Keratinocyte (primary cell): ENCODE results near the gene ANAPC10. TPM values are rescaled to one million over a fixed set of nuclear protein-coding genes. Genes with fewer than 3 reads are reported as not detected.

Experiments used
- DNase-seq: peaks from one replicate; pipeline ENCODE4 v3.0.0-alpha.2; 2011; ENCODE audit warnings: low read depth, missing footprints, low spot score
- FAIRE-seq: peaks from 2 replicates; lab custom pipeline; 2011; peaks lifted over from hg19 to GRCh38; lab: Jason Lieb, UNC
- H2AFZ ChIP-seq: 2 replicates; pipeline ENCODE4 v1.6.0; 2012; ENCODE audit warnings: low read length, control low read depth, inconsistent platforms; ENCODE audit not compliant: control insufficient read depth
- H3K27ac ChIP-seq: 2 replicates; pipeline ENCODE4 v1.5.1; 2011; ENCODE audit warnings: low read length; ENCODE audit not compliant: control insufficient read depth, insufficient read depth
- H3K27me3 ChIP-seq: 3 replicates; pipeline ENCODE4 v1.6.0; 2011; ENCODE audit warnings: low read length; ENCODE audit not compliant: control insufficient read depth, insufficient read depth; ENCODE audit errors: extremely low read depth
- H3K36me3 ChIP-seq, 2 experiments: 2 replicates in 1 of 2; 3 replicates in 1 of 2; pipeline ENCODE4 v1.5.1; 2011; ENCODE audit warnings: low read length in 2 of 2, mild to moderate bottlenecking in 1 of 2; ENCODE audit not compliant: control insufficient read depth in 2 of 2, insufficient read depth in 2 of 2; ENCODE audit errors: extremely low read depth in 1 of 2
- H3K4me1 ChIP-seq: 3 replicates; pipeline ENCODE4 v1.5.1; 2011; ENCODE audit warnings: low read length; ENCODE audit not compliant: control insufficient read depth, insufficient read depth; ENCODE audit errors: extremely low read depth
- H3K4me2 ChIP-seq: 3 replicates; pipeline ENCODE4 v1.6.0; 2011; ENCODE audit warnings: low read depth, low read length; ENCODE audit not compliant: control insufficient read depth, insufficient read depth; ENCODE audit errors: extremely low read depth
- H3K4me3 ChIP-seq, 3 experiments: fragments of 200-600 bp in 1 of 3; sonication (generic) in 1 of 3; 2 replicates in 2 of 3; 3 replicates in 1 of 3; pipeline ENCODE4 v1.5.1; 2011 to 2016; ENCODE audit warnings: low read length in 3 of 3, mild to moderate bottlenecking in 3 of 3, control low read depth in 2 of 3, inconsistent platforms in 1 of 3, low read depth in 1 of 3, mixed read lengths in 1 of 3, mixed run types in 1 of 3, moderate library complexity in 1 of 3; ENCODE audit not compliant: control insufficient read depth in 2 of 3, insufficient read depth in 2 of 3; ENCODE audit errors: extremely low read depth in 1 of 3
- H3K79me2 ChIP-seq: 2 replicates; pipeline ENCODE4 v1.6.0; 2012; ENCODE audit warnings: low read length; ENCODE audit not compliant: control insufficient read depth, insufficient read depth
- H3K9ac ChIP-seq: 3 replicates; pipeline ENCODE4 v1.6.0; 2011; ENCODE audit warnings: low read length; ENCODE audit not compliant: control insufficient read depth, insufficient read depth; ENCODE audit errors: extremely low read depth
- H3K9me1 ChIP-seq: 3 replicates; pipeline ENCODE4 v1.6.0; 2011; ENCODE audit warnings: low read length; ENCODE audit not compliant: control insufficient read depth, insufficient read depth; ENCODE audit errors: extremely low read depth
- H3K9me3 ChIP-seq: 2 replicates; pipeline ENCODE4 v1.5.1; 2012; ENCODE audit warnings: low read depth, low read length; ENCODE audit not compliant: control insufficient read depth
- H4K20me1 ChIP-seq: 3 replicates; pipeline ENCODE4 v1.6.0; 2011; ENCODE audit warnings: low read length; ENCODE audit not compliant: control insufficient read depth, insufficient read depth; ENCODE audit errors: extremely low read depth
- CTCF ChIP-seq, 3 experiments: IDR thresholded peaks in 1 of 3; conservative IDR thresholded peaks in 1 of 3; optimal IDR thresholded peaks in 1 of 3; 2 replicates in 2 of 3; 3 replicates in 1 of 3; pipeline versions ENCODE3 to v1.5.1; 2011; ENCODE audit warnings: low read length in 3 of 3, mild to moderate bottlenecking in 3 of 3, moderate library complexity in 2 of 3, control low read depth in 1 of 3, inconsistent platforms in 1 of 3; ENCODE audit not compliant: insufficient read depth in 2 of 3; ENCODE audit errors: extremely low read depth in 1 of 3
- EZH2 ChIP-seq: IDR thresholded peaks from one replicate; pipeline ENCODE4 v1.6.1; 2012; ENCODE audit warnings: inconsistent platforms, mild to moderate bottlenecking, low read length, moderate library complexity
- dilution Hi-C: fragments of 300-500 bp; cut with MboI; formaldehyde crosslinking; loops from one replicate; pipeline ENCODE4 v1.7.0; 2020; ENCODE audit warnings: low sequenced_read_pairs; ENCODE audit not compliant: extremely low pct_ligation_motif_present
- polyA plus RNA-seq, 5 experiments: library from polyadenylated mRNA; depleted of rRNA in 3 of 5; stranded (reverse) in 3 of 5; stranded (forward) in 1 of 5; unstranded in 1 of 5; fragments of >200 nt; gene quantifications; 1 replicate in 1 of 5; 2 replicates in 3 of 5; 3 replicates in 1 of 5; pipeline versions ENCODE4 v1.2.1 to v1.2.3, GENCODE V29; 2011 to 2012; ENCODE audit warnings: missing spikeins in 2 of 5, low read depth in 1 of 5, low replicate concordance in 1 of 5

The ANAPC10 gene
- polyA plus RNA-seq, 1 donor (not counting 4 experiments of a cell fraction or from before 2014, with no cell fraction given): 34.3 TPM

- Histone ChIP-seq H3K9me1 (no peaks in the 10 kb centered on the region), H3K9me3 (no peaks in the 10 kb centered on the region), H3K36me3 (peaks cover 4 to 26% of the 10 kb centered on the region in 2 experiments), H3K79me2 (no peaks in the 10 kb centered on the region), H4K20me1 (no peaks in the 10 kb centered on the region), H2AFZ (no peak overlapping the region), H3K9ac (no peak overlapping the region), H3K4me2 (no peak overlapping the region), H3K27ac (no peak overlapping the region), H3K4me1 (no peaks in the 10 kb centered on the region), H3K27me3 (no peaks in the 10 kb centered on the region), H3K4me3 (no peak overlapping the region)
- dilution Hi-C loops: no loop called here
- TF ChIP-seq EZH2 (no peak), CTCF (optimal IDR thresholded peaks at IDR 0.05 in 1 of 3, IDR thresholded peaks at IDR 0.05 in 1 of 3, conservative IDR thresholded peaks at IDR 0.05 in 1 of 3; ENCODE audit: extremely low read depth in 1 of 3, insufficient read depth in 2 of 3, low read length in 3 of 3) (no peak)
- FAIRE-seq: no peak
- DNase-seq: no peak
Observed at GRCh38 chr4:145125396-145125795, 27.4 kb upstream of the ANAPC10 start.

- FAIRE-seq (no peak), DNase-seq (no peak)
- H3K36me3 ChIP-seq: peaks cover 18 to 21% of the 10 kb centered on the region in 2 experiments
- dilution Hi-C loops: no loop called here
- no peaks in the 10 kb centered on the region for H3K27me3 ChIP-seq
- H3K9me3 ChIP-seq: no peaks in the 10 kb centered on the region
- H4K20me1 ChIP-seq: no peaks in the 10 kb centered on the region
- no peaks in the 10 kb centered on the region for H3K4me1 ChIP-seq
- peaks cover 22% of the 10 kb centered on the region for H3K79me2 ChIP-seq
- TF ChIP-seq CTCF (optimal IDR thresholded peaks at IDR 0.05 in 1 of 3, IDR thresholded peaks at IDR 0.05 in 1 of 3, conservative IDR thresholded peaks at IDR 0.05 in 1 of 3; ENCODE audit: extremely low read depth in 1 of 3, insufficient read depth in 2 of 3, low read length in 3 of 3) (no peak), EZH2 (no peak)
- H3K9ac ChIP-seq: no peak overlapping the region
- no peaks in the 10 kb centered on the region for H3K9me1 ChIP-seq
- H3K4me3 ChIP-seq: no peak overlapping the region
- H2AFZ ChIP-seq: no peak overlapping the region
- no peak overlapping the region for H3K27ac ChIP-seq
- H3K4me2 ChIP-seq: no peak overlapping the region
Observed at GRCh38 chr4:145108128-145108527, 10.1 kb upstream of the ANAPC10 start.
